HepG2 (cell line): ENCODE measurements around the gene LRRC3B. TPM values are rescaled to one million over a fixed set of nuclear protein-coding genes. Genes with fewer than 3 reads are reported as not detected.

ENCODE experiments used
- ATAC-seq: fragments of 200-7000 bp; cut with Tn5 transposase; 3 replicates; pipeline ENCODE4 v1.9.1; 2020; ENCODE audit warnings: mild to moderate bottlenecking, moderate library complexity
- BruUV-seq: library from RNA; stranded (reverse); fragments of 400-500 nt; replicated peaks from 2 replicates; lab custom pipeline; 2021; lab: Mats Ljungman, UMichigan
- CTCF ChIA-PET: fragments of 300-600 bp; formaldehyde crosslinking; extraction: SDS; loops from one replicate; lab custom pipeline; 2021; ENCODE audit warnings: low total read pairs, inconsistent platforms, low intra/inter-chr PET ratio; lab: Yijun Ruan, JAX
- POLR2A ChIA-PET: fragments of 350-600 bp; sonication (Branson Sonifier 250); formaldehyde crosslinking; loops from one replicate; lab custom pipeline; 2020; ENCODE audit warnings: antibody characterized with exemption, inconsistent platforms; lab: Yijun Ruan, JAX
- DNase-seq: peaks from one replicate; pipeline ENCODE4 v3.0.0-alpha.2; 2015; ENCODE audit warnings: low spot score
- FAIRE-seq: peaks from 3 replicates; lab custom pipeline; 2011; peaks lifted over from hg19 to GRCh38; lab: Jason Lieb, UNC
- H2AFZ ChIP-seq: one replicate; pipeline ENCODE4 v1.6.1; 2011; ENCODE audit warnings: low read length, inconsistent platforms
- H3K27ac ChIP-seq: fragments of 300-600 bp; 3 replicates; pipeline ENCODE4 v1.8.0; 2011; ENCODE audit warnings: mixed run types, mild to moderate bottlenecking, mixed read lengths, low read length, inconsistent platforms; ENCODE audit not compliant: insufficient read depth; ENCODE audit errors: extremely low read length
- H3K27me3 ChIP-seq, 2 experiments: fragments of 200-600 bp in 1 of 2; 2 replicates in 1 of 2; 3 replicates in 1 of 2; pipeline versions ENCODE4 v1.6.0 to v1.8.0; 2011; ENCODE audit warnings: low read length in 2 of 2, mild to moderate bottlenecking in 2 of 2, moderate library complexity in 2 of 2, inconsistent platforms in 1 of 2; ENCODE audit not compliant: insufficient read depth in 2 of 2, control insufficient read depth in 1 of 2
- H3K36me3 ChIP-seq, 2 experiments: fragments of 200-600 bp in 1 of 2; replicated peaks in 1 of 2; 2 replicates in 1 of 2; 3 replicates in 1 of 2; pipeline versions ENCODE4 v1.5.1 to v1.8.0; 2011; ENCODE audit warnings: low read length in 2 of 2, inconsistent platforms in 1 of 2; ENCODE audit not compliant: insufficient read depth in 2 of 2, control insufficient read depth in 1 of 2
- H3K4me1 ChIP-seq: 2 replicates; pipeline ENCODE4 v1.5.1; 2012; ENCODE audit warnings: low read length, inconsistent platforms; ENCODE audit not compliant: insufficient read depth
- H3K4me2 ChIP-seq: 2 replicates; pipeline ENCODE4 v1.6.0; 2011; ENCODE audit warnings: low read depth, low read length, inconsistent platforms
- H3K4me3 ChIP-seq, 3 experiments: fragments of 200-600 bp in 1 of 3; sonication (generic), shearing (Covaris generic) in 1 of 3; replicated peaks in 1 of 3; 2 replicates each; pipeline ENCODE4 v1.5.1; 2011 to 2016; ENCODE audit warnings: low read length in 3 of 3, inconsistent platforms in 2 of 3, low read depth in 2 of 3, mild to moderate bottlenecking in 2 of 3, control low read depth in 1 of 3, mixed read lengths in 1 of 3; ENCODE audit not compliant: insufficient read depth in 1 of 3
- H3K79me2 ChIP-seq: one replicate; pipeline ENCODE4 v1.6.1; 2011; ENCODE audit warnings: low read length, inconsistent platforms; ENCODE audit not compliant: insufficient read depth
- H3K9ac ChIP-seq: 2 replicates; pipeline ENCODE4 v1.6.0; 2011; ENCODE audit warnings: mild to moderate bottlenecking, low read depth, low read length, inconsistent platforms; ENCODE audit not compliant: insufficient read depth
- H3K9me3 ChIP-seq: 2 replicates; pipeline ENCODE4 v1.5.1; 2012; ENCODE audit warnings: mild to moderate bottlenecking, low read length
- H4K20me1 ChIP-seq: 2 replicates; pipeline ENCODE4 v1.6.0; 2011; ENCODE audit warnings: inconsistent platforms, mild to moderate bottlenecking, low read length, moderate library complexity; ENCODE audit not compliant: insufficient read depth
- AKAP8 ChIP-seq: sonication (generic); formaldehyde crosslinking; IDR thresholded peaks from 2 replicates; pipeline ENCODE4 v1.5.1; 2020; ENCODE audit warnings: mild to moderate bottlenecking, missing genetic modification reagents
- ELK4 ChIP-seq: sonication (generic); formaldehyde crosslinking; IDR thresholded peaks from 2 replicates; pipeline ENCODE4 v1.9.0; 2021; ENCODE audit warnings: missing genetic modification reagents, borderline replicate concordance
- MAFF ChIP-seq: IDR thresholded peaks from 2 replicates; pipeline ENCODE4 v1.6.1; 2011; ENCODE audit warnings: low read depth, low read length, improper control_type of control experiment
- MAFK ChIP-seq, 2 experiments: IDR thresholded peaks in 1 of 2; conservative IDR thresholded peaks in 1 of 2; 2 replicates each; pipeline ENCODE4 v1.6.1; 2011; ENCODE audit warnings: improper control_type of control experiment in 2 of 2, low read length in 2 of 2
- POLR2G ChIP-seq: fragments of 200-400 bp; formaldehyde crosslinking; IDR thresholded peaks from 2 replicates; pipeline ENCODE4 v1.6.1; 2018; ENCODE audit warnings: mild to moderate bottlenecking, low read depth, low read length, moderate library complexity
- ZZZ3 ChIP-seq: sonication (generic); formaldehyde crosslinking; IDR thresholded peaks from 2 replicates; pipeline ENCODE4 v1.4.0; 2020; ENCODE audit warnings: missing genetic modification reagents, mild to moderate bottlenecking, borderline replicate concordance
- WGBS: methylation state at CpG from one replicate; pipeline ENCODE4 v1.1.6; 2017; ENCODE audit warnings: low lambda C conversion rate; 5-methylcytosine and 5-hydroxymethylcytosine counted together
- in situ Hi-C: cut with HindIII; loops from 2 replicates; pipeline ENCODE4 v1.10.0; 2017; ENCODE audit warnings: low pct_unique_long_range_greater_than_20kb; ENCODE audit not compliant: extremely low pct_ligation_motif_present
- intact Hi-C: fragments of 100-400 bp; cut with micrococcal nuclease; formaldehyde crosslinking; loops from one replicate; pipeline ENCODE4 v1.10.0; 2022; ENCODE audit not compliant: unreplicated experiment
- polyA plus RNA-seq, 8 experiments: library from polyadenylated mRNA; depleted of rRNA in 3 of 8; stranded (reverse) in 7 of 8; unstranded in 1 of 8; fragments of >200 nt; fragmentation: Illumina TruSeq in 4 of 8; extraction: Trizol in 4 of 8; gene quantifications; 2 replicates each; pipeline versions ENCODE4 v1.2.1 to v1.2.3, GENCODE V29; 2011 to 2016; ENCODE audit warnings: low read depth in 4 of 8, missing spikeins in 1 of 8, mixed read lengths in 1 of 8; ENCODE audit not compliant: insufficient read depth in 1 of 8
- total RNA-seq, 5 experiments: library from RNA; depleted of rRNA; stranded (reverse); fragments of >200 nt; fragmentation: Illumina TruSeq; extraction: Trizol; gene quantifications; 2 replicates each; pipeline ENCODE4 v1.2.3, GENCODE V29; 2016; ENCODE audit warnings: low read depth in 1 of 5
- TF ChIP-seq, protein P1 (sequence below), 2 experiments: fragments of 450-650 bp in 1 of 2; sonication (generic) in 1 of 2; formaldehyde crosslinking in 1 of 2; IDR thresholded peaks; 2 replicates each; pipeline versions ENCODE4 v1.6.1 to v1.8.0; 2016 to 2022; ENCODE audit warnings: antibody characterized with exemption in 1 of 2, mild to moderate bottlenecking in 1 of 2, missing genetic modification reagents in 1 of 2

LRRC3B gene
- total and polyA plus RNA-seq, 2 of the 13 experiments (the other 11 are each of a cell fraction or from before 2014, with no cell fraction given) = not detected

GRCh38 chr3:26721047-26721446 lies 98.5 kb downstream of the LRRC3B start (continued):
- TF ChIP-seq AKAP8 (CRISPR knock-in tag) (no peak), ZZZ3 (no peak)
- TF ChIP-seq, protein P1, sequence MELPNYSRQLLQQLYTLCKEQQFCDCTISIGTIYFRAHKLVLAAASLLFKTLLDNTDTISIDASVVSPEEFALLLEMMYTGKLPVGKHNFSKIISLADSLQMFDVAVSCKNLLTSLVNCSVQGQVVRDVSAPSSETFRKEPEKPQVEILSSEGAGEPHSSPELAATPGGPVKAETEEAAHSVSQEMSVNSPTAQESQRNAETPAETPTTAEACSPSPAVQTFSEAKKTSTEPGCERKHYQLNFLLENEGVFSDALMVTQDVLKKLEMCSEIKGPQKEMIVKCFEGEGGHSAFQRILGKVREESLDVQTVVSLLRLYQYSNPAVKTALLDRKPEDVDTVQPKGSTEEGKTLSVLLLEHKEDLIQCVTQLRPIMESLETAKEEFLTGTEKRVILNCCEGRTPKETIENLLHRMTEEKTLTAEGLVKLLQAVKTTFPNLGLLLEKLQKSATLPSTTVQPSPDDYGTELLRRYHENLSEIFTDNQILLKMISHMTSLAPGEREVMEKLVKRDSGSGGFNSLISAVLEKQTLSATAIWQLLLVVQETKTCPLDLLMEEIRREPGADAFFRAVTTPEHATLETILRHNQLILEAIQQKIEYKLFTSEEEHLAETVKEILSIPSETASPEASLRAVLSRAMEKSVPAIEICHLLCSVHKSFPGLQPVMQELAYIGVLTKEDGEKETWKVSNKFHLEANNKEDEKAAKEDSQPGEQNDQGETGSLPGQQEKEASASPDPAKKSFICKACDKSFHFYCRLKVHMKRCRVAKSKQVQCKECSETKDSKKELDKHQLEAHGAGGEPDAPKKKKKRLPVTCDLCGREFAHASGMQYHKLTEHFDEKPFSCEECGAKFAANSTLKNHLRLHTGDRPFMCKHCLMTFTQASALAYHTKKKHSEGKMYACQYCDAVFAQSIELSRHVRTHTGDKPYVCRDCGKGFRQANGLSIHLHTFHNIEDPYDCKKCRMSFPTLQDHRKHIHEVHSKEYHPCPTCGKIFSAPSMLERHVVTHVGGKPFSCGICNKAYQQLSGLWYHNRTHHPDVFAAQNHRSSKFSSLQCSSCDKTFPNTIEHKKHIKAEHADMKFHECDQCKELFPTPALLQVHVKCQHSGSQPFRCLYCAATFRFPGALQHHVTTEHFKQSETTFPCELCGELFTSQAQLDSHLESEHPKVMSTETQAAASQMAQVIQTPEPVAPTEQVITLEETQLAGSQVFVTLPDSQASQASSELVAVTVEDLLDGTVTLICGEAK (IDR thresholded peaks at IDR 0.05) = no peak
- TF ChIP-seq, protein P1 (CRISPR knock-in tag; IDR thresholded peaks at IDR 0.05) = no peak

- Histone ChIP-seq H4K20me1 (no peaks in the 10 kb centered on the region), H3K4me2 (no peak overlapping the region), H3K27ac (no peak overlapping the region), H3K79me2 (no peaks in the 10 kb centered on the region), H3K4me1 (no peaks in the 10 kb centered on the region), H3K9me3 (no peaks in the 10 kb centered on the region), H2AFZ (no peak overlapping the region), H3K36me3 (no peaks in the 10 kb centered on the region), H3K9ac (no peak overlapping the region), H3K27me3 (no peaks in the 10 kb centered on the region), H3K4me3 (no peak overlapping the region)
- ChIA-PET POLR2A (no interaction called here), CTCF (no interaction called here)
- no TSS peak for BruUV-seq
- intact Hi-C loops (no loop called here), in situ Hi-C loops (no loop called here)
- TF ChIP-seq POLR2G = no peak
- no peak for TF ChIP-seq ELK4
- peak; percentile 15; the same call in 1 of the 2 replicates for TF ChIP-seq MAFF
- TF ChIP-seq MAFK (conservative IDR thresholded peaks at IDR 0.05 in 1 of 2, IDR thresholded peaks at IDR 0.05 in 1 of 2; ENCODE audit: low read length in 2 of 2) = peak; percentile 22 to 63; a peak in 2 of 4 replicates
- DNase-seq (no peak), FAIRE-seq (no peak), ATAC-seq (no peak)
- 3% methylated on average over 1 of the region's 1 CpG for WGBS
Measured at GRCh38 chr3:26731843-26732242, 109.3 kb downstream of the LRRC3B start.
